HG03039 (cell line): ENCODE measurements around the gene PAX5.

ENCODE experiments used
- ATAC-seq: cut with Tn5 transposase; IDR thresholded peaks from one replicate; pipeline ENCODE4 v1.9.1; 2021; ENCODE audit warnings: mild to moderate bottlenecking, moderate library complexity; ENCODE audit not compliant: unreplicated experiment

Gene PAX5

DNA sequence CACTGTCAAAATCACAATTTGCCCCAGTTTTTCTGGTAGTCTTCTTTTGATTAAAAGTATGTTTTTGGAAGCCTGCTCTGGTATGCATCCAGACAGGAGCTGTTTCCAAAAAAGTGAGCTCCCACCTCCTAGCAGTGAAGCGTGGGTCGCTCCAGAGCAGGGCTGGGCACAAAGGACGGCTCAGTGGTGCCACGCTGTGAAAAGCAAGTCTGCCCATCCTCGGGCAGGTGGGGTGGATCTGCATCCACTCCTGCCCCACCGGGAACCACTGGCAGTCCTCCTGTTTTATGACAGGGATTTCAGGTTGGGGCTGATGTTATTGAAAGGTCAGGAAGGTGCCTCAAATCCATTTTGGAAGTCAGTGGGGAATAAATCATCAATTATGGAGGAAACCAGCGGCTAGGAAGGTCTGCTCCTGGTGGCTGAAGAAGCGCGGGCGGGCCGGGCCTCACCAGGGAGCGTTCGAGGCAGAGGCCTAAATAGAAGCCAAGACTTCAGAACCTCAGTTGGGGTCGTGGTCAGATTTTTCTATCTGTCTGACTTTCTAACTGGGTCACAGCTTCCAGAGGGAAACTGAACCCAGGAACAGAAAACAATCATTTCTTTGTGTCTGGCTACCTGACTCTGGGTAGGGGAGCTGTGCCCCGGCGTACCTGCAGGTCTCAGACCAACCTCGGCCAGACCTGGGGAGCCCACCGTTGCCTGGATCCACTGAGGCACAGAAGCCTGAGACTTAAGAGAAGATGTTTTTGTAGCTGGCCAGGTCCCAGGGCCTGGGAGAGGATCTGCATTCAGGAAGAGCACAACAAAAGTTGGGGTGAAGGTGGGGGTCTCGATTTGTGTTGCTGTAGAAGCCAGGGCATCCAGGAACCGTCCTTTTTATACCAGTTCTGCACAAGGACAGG is 168.1 kb downstream of the PAX5 start:
- no peak for ATAC-seq

DNA sequence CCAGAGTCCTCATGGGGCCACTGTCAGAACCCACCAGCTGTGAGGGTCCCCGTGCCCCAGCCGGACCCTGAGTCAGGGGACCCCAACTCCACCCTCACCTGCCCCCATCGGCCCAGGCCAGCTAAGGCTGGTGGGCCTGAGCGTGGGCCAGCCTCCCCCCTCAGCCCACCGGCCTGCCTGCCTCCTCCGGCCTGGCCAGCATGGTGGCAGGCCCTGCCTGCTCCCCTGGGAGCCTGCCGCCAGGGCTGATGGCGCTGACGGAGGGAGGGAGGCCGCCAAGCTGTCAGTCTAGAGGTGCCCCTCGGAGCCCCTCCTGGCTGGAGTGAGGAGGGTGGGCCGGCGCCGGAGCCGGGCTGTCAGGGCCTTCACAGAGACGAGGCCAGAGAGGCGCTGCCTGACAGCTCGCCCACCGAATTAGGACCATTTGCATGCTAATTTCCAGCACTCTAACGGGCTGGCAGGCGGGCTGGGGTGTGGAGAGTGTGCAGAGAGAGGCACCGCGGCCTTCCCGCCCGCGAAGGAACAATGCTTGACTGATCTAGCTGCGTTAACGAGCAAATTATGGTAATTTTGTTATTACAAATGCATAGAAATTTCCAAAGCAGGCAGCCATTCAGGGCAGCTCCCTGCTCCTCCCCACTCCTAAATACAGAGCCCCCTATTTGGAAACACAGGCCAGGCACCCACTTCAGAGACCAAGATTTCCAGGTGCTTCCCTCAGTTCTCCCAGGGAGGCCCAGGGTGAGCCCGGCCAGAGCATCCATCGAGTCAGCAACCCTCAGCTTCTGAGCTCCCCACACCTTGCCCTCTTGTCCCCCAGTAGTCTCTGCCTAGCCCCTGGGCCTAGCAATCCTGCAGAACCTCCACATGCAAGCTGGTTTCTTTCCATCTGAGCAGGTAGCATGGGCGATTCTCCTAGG is 169.3 kb downstream of the PAX5 start:
- no peak for ATAC-seq

DNA sequence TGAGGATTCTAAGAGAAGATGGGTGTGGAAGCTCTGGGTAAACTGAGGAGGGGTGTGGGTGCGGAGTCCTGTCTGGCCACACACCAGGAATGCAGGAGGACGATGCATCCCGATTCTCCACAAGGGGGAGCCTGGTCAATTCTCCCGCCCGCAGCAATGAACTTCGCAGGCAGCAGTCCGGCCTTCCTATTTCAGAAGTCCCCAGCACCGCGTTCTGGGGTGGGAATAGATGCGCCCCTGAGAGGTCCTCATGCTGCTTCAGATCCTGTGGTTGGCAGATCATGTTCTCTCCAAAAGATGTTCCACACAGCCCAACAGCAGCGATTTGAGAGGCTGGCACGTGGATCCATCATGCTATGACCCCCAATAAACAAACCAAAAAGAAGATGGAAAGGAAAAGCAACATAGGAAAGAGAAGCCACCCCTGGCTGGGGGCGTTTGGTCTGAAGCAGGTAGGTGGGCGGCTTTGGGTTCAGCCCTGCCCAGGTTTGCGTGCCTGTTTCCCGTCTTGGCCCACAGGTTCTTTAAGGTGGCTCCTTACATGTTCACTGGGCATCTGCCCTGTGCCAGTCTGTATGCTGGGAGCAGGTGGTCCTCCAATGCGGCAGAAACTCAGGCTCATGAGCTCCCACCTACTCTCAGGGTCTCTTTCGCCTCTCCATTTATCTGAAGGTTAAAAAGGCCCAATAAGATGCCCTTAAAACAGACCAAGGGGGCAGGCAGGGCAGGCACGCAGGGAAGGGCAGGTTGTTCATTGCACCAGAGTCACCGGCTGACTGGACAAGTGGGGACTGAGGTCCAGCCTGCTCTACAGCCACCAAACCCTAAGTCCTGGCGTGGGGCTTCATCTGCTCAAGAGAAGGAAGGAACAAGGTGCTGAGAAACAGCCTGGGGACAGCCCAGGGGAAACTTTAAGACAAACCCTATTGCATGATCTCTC is 171.6 kb downstream of the PAX5 start:
- ATAC-seq: no peak

DNA sequence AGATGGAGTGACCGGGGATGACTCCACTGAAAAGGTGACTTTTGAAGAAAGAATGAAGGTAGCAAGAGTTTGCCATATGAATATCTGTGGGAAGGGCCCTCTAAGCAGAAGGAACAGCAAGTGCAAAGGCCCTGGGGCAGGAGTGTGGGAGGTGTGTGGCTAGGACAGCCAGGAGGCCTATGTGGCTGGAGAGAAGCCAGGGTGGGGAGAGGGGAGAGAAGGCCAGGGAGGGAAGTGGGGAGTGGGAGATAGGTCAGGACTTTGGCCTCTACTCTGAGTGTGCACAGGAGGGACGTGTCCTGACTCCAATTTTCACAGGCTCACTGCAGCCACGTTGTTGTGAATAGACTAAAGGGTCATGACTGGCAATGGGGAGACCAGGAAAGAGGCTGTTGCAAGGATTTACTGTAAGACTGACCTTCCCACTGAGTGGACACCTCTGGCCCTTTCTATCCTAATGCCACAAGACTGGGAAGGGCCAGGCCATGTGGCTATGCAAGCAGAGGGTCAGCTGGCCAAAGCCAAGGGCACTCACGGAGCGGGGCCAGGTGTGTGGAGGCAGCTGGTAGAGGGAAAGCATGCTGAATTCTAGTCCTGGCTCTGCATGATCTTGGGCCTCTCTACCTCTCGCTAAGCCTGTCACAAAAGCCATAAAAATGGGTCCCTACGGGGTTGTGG is 172.4 kb downstream of the PAX5 start:
- no peak for ATAC-seq

DNA sequence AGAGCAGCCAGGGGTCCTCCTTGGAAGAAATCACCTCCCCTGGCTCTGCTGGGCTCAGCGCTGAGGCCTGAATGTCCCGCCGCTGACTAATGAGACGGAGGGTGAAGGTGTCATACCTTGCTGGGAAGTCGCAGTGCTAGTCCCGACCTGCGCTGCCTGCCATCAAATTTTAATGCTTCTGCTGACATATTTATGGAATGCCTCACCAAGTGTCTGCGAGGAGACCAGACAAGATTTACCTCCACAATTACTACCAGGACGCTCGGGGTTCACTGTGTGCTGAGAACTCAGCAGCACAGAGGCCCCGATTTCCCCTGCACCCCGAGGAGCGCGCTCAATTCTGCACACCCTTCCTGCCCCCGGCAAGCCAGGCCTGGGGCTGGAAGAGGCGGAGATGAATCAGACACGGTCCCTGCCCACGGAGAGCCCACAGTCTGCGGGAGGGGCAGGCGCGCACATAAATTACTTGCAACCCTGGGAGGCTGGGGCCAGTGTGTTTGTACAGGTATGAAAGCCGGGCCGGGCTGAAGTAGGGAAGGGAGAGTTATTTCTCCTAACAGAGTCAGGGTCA is 175.2 kb downstream of the PAX5 start:
- no peak for ATAC-seq

DNA sequence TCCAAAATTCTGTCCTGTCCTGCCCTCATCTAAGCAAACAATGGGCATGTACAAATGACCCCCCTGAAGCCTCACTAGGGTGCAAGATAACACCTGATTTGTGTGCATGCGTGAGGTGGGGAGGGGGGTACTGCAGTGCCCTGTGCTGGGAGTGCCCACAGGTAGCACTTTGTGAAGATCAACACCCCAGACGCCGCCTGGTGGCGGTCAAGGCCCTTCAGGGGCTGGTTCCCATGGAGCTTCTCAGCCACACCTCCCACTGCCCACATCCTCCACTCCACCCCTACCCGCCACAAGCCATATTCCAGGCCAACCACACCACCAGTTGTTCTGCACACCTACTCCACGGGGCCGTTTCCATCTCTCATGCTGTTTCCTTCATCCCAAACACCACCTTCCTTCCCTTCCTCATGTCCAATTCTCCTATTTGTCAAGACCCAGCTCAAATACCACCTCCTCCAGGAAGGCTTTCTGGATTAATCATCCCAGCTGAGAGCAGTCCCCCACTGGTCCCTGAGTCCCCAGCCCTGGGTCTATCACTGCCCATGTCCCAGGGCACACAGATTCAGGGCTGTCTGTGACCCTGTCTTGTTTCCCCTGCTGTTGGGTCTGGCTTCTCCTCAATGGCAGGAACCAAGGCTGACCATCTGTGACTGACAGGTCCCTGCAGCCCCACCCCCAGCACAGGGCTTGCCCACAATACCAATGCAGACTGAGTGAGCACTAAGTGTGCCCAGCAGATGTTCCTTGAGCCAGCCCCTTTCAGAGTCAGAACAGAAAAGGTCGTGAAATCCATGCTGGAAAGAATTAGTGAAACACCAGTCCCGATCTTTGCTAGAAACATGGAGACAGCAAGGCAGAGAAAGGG is 178.4 kb downstream of the PAX5 start:
- no peak for ATAC-seq

DNA sequence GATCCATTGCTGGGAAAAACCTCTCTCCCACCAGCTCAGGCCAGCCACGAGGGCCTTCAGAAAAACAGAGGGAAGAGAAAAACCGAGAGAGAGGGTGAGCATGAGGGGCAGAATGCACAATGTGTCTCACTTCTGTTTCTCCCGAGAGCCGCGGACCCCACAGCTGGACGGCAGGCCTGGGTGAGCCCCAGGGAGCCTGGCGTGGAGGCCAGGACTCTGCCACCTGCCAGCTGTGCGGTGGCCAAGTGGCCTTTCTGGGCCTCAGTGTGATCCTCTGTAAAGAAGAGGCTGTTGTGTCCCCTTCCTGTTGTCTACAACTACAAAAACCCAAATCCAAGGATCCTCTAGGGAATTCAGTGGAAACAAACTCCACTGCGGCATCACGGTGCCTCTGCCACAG is 179.3 kb downstream of the PAX5 start:
- ATAC-seq: no peak

DNA sequence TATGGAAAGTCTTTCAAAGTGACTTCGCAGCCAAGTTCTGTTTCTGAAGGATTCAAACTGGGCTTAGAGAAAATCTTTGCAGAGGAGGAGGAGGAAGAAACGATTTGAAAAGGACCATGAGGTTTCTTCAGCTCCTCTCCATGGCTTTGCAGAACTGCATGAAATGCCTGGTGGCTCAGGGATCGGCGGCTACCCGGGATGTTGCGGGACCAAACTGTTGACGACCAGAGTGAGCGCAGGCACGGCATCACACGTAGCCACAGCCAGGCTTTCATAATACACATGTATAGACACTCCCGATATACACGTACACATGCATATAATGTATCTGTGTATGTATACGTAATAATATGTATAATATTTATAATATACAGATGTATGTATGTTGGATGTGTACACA is 180.0 kb downstream of the PAX5 start:
- no peak for ATAC-seq

DNA sequence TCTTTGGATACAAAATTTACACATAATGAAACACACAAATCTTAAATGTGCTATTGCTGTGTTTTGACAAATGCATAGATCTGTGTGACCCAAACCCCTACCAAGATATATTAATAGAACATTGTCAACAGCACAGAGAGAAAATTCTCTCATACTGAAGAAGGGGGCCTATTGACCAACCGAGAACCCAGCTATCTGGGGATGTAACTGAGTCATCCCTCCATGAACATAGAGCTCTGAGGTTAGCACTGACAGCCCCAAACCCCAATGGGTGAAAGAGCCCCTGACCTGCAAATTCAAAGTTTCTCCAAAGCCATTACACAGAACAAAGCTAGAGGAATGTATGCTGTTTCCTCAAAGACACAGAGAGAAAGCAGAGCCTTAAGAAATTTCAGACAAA is 180.8 kb downstream of the PAX5 start:
- ATAC-seq: no peak

DNA sequence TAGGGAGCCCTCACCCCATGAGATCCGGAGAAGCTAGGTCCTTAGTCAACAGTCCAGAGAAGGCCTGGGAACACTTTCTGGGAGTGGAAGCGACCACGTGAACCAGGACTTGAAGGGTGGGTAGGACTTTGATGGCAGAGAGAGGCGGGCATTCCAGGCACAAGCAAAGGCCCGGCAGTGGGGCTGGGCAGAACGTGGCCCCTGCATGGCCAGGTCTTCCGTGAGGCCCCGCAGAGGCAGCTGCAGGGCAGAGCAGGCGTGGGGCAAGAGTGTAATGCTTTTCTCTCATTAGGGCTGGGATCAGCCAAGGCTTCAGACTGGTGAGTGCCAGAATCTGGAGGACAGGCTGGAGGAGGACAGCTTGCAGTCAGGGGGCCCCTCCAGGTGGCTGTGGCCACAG is 184.1 kb downstream of the PAX5 start:
- no peak for ATAC-seq

DNA sequence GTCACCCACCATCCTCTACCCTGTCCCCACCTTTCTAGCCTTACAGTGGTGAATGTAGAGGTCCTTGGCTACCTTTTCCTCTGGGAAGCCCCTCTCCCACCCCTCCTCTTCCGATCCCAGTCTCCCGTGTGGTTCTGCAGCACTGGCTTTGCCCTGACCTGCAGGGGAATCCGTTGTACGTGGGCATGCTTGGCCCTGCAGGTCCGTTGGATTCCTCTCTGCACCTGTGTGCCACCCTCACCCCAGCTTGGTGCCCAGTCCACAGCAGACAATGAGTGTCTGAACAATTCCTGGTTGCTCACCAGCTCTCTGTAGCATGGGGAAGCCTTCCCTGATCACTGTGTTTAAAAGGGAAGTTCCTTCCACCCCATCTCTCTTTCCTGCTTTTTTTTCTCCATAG is 185.1 kb downstream of the PAX5 start:
- no peak for ATAC-seq

DNA sequence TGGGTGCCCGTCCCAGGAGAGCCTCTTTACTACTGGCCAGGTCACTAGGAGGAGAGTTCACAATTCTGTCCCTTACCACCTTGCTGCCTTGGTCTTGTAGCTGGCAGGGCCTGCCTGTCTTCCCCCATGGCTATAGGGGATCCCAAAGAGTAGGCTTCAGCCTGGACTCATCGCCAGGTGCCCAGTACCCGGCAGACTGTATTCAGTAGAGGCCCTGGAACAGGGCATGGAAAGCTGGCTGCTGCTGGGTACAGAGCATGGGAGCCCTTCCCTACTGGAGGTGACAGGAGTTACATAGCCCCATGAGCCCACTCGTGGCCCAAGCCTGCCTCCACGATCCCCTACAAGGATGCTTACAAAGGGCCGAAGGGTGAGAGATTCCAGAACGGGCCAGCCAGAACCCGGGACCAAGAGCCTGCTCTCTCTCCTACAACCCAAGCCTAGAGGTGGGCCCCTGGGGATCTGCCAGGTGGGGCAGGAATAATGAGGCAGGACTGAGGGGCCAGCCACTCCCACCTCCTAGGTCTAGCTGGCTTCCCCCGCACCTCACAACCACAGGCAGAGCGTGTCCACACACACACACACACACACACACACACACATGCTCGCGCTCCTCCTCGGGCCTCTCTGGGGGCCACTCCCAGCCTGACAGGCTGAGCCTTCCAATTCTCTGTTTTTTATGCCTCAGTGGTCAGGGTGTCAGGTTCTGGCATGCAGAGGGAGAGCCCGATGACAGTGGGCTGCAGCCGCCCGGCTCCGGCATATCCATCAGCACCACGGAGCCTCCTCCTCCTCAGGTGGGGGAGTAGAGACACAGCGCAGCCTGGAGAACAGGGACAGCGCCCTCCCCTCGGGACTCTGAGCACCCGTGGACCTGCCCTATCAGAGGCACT is 186.0 kb downstream of the PAX5 start:
- no peak for ATAC-seq

DNA sequence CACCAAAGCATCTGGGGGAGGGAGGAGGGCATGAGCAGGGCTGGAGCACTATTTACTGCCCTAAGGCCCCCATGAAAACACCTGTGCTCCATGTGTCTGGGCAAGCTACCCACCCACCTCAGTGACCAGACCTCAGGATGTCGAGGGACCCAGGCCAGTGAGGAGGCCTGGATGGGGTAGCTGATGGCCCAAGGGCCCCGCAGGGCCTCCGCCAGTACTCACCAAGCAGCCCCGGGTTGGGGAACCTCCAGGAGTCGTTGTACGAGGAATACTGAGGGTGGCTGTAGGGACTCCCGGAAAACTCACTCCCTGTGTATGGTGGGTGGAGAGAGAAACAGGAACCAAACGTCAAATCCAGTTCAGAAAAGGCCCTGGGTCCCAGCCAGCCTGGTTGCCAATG is 187.4 kb downstream of the PAX5 start:
- ATAC-seq: no peak

DNA sequence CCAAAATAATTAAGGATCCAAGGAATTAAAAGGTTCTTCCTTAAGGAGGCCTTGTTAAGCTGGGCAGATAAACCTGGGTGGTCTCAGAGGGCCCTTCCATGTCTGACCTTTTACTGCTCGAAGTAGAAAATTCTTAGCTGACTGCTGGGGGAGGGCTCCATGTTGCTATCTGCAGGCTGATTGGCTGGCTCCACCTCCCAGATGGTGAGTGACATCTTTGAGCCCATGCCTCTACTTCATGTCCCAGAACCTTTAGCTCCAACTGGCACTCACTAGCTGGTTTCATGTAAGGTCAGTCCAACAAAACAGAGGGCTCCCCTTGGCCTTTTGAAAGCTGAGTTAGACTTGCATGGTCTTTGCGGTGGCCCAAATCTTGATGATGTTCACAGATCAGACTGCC is 188.2 kb downstream of the PAX5 start:
- ATAC-seq: no peak

DNA sequence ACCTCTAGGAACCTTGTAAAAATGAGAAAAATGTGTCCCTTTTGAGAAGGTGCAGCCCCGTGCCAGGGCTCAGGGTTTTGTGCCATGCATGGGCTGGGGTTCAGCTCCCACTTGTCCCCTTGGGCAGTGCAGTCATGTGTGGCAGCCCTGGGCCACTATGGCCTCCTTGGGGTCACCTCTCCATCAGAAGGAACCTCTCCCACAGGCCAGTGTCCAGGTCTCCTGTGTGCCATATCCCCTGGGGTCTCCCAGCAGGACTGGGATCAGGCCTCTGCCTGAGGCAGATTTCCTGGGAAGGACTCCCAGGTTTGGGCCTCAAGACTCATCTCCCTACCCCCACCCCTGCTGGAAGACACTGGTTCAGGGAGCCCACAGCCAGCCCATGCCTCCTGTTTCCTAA is 189.1 kb downstream of the PAX5 start:
- no peak for ATAC-seq

DNA sequence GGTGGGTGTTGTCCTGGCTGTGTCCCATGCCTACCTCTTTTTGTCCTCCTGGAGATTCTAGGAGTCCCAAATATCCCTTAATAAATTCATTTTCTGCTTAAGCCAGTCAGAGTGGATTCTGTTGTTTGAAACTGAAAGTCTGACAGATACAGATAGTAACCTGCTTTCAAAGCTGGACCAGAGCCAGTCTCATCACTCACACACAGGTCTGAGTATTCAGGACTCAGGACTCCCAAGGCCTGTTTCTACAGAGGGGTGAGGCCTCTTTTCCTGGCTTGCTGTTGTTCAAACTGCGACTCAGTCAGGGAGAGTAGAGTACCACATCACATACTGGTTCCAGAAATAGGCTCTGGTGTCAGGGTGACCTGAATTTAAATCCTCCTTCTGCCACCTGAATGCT is 190.1 kb downstream of the PAX5 start:
- no peak for ATAC-seq

DNA sequence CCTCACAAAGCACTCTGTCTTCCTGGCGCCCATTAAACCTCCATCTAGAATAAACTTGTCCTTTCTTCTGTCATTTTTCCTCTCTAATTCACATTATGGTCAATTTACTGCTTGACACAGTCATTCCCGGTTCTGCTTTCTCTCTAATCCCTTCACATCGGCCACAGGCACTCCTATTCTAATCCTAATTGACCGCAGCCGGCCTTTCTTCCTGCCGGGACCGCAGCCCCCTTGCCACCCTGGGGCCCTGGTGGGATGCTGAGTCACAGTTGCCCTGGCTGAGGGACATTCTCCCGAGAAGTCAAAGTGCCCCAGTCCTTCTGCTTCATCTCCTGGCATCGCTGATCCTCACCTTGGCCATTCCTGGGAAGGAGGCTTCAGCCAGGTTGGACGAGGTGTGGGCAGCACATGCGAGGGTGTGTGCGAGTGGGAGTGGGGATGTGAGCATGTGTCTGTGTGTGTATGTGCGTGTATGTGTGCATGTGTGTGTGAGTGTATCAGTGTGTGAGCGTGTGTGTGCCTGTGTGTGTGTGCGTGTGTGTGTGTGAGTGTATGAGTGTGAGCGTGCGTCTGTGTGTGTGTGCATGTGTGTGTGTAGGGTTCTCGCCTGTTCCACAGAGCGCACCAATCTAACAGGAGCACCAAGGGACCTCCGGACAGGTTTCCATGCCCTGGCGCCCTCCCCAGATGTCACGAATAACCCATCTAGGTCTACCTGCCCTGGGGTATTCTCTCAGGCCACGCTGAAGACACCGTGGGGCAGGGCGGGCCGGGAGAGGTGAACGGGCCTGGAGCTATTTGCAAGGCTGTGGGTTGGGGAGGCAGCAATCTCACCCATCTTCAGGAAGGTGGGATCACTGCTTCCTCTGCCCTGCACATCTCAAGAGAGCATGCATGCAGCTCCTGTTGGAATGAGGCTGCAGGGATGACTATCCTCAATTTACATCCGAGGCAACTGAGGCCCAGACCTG is 191.2 kb downstream of the PAX5 start:
- ATAC-seq: no peak
